A549 treated with dexamethasone at 1 μM for 4 hours (cell line): Measurements from ENCODE around the gene CALHM5. TPM values are rescaled to one million over a fixed set of nuclear protein-coding genes. Genes with fewer than 3 reads are reported as not detected.

Experiments
- total RNA-seq: library from RNA; stranded (reverse); fragments of 200-300 nt; extraction: Qiagen RNA extraction; gene quantifications from 5 replicates; pipeline ENCODE4 v1.2.3, GENCODE V29; 2022

The CALHM5 gene, protein sequence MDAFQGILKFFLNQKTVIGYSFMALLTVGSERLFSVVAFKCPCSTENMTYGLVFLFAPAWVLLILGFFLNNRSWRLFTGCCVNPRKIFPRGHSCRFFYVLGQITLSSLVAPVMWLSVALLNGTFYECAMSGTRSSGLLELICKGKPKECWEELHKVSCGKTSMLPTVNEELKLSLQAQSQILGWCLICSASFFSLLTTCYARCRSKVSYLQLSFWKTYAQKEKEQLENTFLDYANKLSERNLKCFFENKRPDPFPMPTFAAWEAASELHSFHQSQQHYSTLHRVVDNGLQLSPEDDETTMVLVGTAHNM
- total RNA-seq, result 0.02 to 0.06 TPM (median 0.06 TPM) in 5 replicates

DNA sequence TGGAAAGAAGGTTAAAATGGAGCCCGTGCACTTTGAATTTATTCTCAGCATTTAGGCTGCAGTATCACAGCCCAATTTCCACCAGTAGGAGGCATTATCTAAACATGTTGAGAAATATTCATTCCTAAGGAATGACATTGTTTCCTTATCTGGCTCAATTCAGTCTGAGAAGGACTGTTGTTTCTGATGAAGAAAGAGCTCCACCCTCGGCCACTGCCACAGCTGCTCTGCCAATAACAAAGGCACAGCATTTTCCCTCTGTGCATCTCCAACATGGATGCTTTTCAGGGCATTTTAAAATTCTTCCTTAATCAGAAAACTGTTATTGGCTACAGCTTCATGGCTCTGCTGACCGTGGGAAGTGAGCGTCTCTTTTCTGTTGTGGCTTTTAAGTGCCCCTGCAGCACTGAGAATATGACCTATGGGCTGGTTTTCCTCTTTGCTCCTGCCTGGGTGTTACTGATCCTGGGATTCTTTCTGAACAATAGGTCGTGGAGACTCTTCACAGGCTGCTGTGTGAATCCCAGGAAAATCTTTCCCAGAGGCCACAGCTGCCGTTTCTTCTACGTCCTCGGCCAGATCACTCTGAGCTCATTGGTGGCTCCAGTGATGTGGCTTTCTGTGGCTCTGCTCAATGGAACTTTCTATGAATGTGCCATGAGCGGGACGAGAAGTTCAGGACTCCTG lies at the start of gene CALHM5:
CALHM5 (plus strand) TSS at position 216 of the 687 bp plus-strand sequence; CDS start at position 274, 58 bp downstream.

DNA sequence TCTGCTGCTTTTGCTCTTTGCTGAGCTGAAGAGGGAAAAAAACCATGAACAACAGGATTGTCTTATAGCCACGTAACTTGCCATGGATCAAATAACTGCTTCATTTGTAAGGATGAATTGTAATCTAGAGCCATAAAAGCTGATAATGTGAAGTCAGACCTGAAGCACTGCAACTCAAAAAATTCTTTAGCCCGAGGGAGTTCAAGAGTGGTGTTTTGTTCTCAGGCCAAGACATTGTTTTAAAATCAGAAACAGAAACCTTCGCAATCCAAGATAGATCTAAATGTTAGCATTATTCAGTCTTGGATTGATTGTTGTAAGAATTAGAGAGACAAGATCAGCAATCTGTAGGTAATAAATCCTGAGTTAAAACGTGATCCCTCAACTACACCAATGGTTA lies 34.2 kb downstream of the CALHM5 start, which contains the start of gene TRAPPC3L:
TRAPPC3L (minus strand) TSS at position 34 of the 400 bp plus-strand sequence. CDS start 170 bp downstream, outside the sequence.

DNA sequence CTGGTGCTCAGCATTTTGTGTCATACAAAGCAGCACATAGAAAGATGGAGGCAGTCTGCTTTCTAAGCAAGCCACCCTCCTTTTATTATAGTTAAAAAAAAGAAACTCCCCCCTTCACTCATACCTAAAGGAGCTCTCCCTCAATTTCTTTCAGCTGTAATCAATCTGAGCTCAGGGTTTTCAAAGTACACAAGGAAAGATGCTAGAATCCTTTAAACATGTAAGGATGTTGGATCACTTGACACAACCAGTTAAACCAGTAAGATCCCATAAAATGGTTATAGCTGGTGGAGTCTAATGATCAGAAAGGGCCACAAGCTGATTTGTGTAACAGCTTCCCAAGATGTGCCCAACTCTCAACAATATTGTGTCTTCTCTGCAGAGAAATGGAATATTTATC lies 42.0 kb downstream of the CALHM5 start, which contains the start of gene CALHM4:
CALHM4 (plus strand) TSS at position 301 of the 400 bp plus-strand sequence; CDS start at position 344, 43 bp downstream.

DNA sequence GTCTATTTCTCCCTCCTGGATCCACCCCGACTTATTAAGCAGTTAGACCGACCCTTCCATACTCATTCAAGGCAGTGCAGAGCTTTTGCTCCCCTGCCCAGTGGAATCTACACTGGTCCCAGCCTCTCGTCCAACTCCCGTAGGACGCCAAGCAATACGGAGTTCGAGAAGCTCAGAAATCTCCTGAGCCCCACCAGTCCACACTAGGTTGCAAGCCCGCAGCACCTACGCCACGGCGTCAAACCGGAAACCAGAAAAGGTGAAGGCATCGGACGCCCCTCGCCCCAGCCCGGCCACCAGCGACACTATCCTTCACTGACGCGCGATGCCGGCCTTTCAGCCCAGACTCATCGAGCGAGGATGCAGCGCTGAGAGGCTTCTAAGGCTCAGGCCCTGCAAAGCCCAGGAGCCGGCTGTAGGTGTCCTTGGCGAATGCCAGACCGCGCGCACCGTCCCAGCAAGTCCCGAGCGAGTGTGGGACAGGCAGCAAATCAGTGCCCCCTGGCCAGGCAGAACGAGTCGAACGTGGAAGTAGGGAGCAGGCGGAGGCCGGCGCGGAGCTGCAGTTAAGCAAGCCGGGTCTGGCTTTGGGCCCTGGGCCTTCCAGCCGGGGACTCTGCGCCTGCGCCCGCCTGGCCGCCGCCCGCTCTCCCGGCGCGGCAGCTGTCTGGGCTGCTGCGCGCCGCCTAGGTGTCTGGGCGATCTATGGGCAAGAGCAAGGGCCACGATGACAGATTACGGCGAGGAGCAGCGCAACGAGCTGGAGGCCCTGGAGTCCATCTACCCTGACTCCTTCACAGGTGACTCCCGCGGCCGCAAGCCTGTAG lies 59.6 kb downstream of the CALHM5 start, which contains the start of gene RWDD1:
RWDD1 (plus strand) TSS at position 649 of the 827 bp plus-strand sequence; CDS start at position 728, 79 bp downstream.

Other genes starting within 250 kb of the CALHM5 start
- gene TSPYL1, start 231.7 kb upstream of the CALHM5 start, total RNA-seq, result 28.4 to 32.9 TPM (median 32.3 TPM) in 5 replicates
- gene DSE, start 140.7 kb upstream of the CALHM5 start, total RNA-seq, result 11.9 to 15.7 TPM (median 13.7 TPM) in 5 replicates
- 0.21 TPM in 1 of 5 replicates, not detected in the others for gene CALHM6, start 50.3 kb upstream of the CALHM5 start, total RNA-seq
- not detected in 5 replicates for gene TRAPPC3L, start 34.0 kb downstream of the CALHM5 start, total RNA-seq
- gene CALHM4, start 42.1 kb downstream of the CALHM5 start, total RNA-seq, result not detected in 5 replicates
- 24.2 to 36.0 TPM (median 34.8 TPM) in 5 replicates for gene RWDD1, start 59.9 kb downstream of the CALHM5 start, total RNA-seq
- 0.14 to 0.35 TPM (median 0.19 TPM) in 5 replicates for gene RSPH4A, start 104.8 kb downstream of the CALHM5 start, total RNA-seq
- gene ZUP1, start 157.1 kb downstream of the CALHM5 start, total RNA-seq, result 6.2 to 8.2 TPM (median 7.2 TPM) in 5 replicates
- 1.3 to 1.9 TPM (median 1.6 TPM) in 5 replicates for gene KPNA5, start 169.6 kb downstream of the CALHM5 start, total RNA-seq